Lower leg skin (tissue), 4 donors: Measurements from ENCODE around the gene THOC1. TPM values are rescaled to one million over a fixed set of nuclear protein-coding genes. Genes with fewer than 3 reads are reported as not detected.

ENCODE experiments used
- DNase-seq, 2 donors: peaks; one replicate each; pipeline ENCODE4 v3.0.0-alpha.2; 2019; ENCODE audit warnings: low spot score in 2 of 2
- H3K4me3 ChIP-seq: fragments of 200-600 bp; sonication (generic); 2 replicates; pipeline ENCODE4 v1.5.1; 2017; ENCODE audit warnings: mild to moderate bottlenecking, low read depth; ENCODE audit not compliant: poor library complexity, severe bottlenecking
- POLR2A ChIP-seq, 2 donors: fragments of 450-650 bp; IDR thresholded peaks; one replicate each; pipeline ENCODE4 v1.6.1; 2016 to 2017; ENCODE audit warnings: antibody characterized with exemption in 2 of 2, mild to moderate bottlenecking in 1 of 2, moderate library complexity in 1 of 2
- WGBS, 2 donors: methylation state at CpG; one replicate each; pipeline ENCODE4 v1.1.5; 2018; 5-methylcytosine and 5-hydroxymethylcytosine counted together
- intact Hi-C: fragments of 100-400 bp; cut with DNase I; formaldehyde crosslinking; loops from one replicate; pipeline ENCODE4 v1.15.0; 2023; ENCODE audit warnings: low total_unique reads
- total RNA-seq, 4 donors: library from RNA; depleted of rRNA; stranded (reverse); fragments of >200 nt; gene quantifications; one replicate each; pipeline ENCODE4 v1.1.0, GENCODE V29; 2016
- TF ChIP-seq, protein P1 (sequence below), 3 donors: fragments of 450-650 bp; IDR thresholded peaks; one replicate each; pipeline ENCODE4 v1.5.1; 2016; ENCODE audit warnings: antibody characterized with exemption in 3 of 3, mild to moderate bottlenecking in 3 of 3, moderate library complexity in 2 of 3

THOC1 gene
- total RNA-seq, 4 donors from 2014 or later: 28.8 to 61.6 (median 38.2) TPM

DNA sequence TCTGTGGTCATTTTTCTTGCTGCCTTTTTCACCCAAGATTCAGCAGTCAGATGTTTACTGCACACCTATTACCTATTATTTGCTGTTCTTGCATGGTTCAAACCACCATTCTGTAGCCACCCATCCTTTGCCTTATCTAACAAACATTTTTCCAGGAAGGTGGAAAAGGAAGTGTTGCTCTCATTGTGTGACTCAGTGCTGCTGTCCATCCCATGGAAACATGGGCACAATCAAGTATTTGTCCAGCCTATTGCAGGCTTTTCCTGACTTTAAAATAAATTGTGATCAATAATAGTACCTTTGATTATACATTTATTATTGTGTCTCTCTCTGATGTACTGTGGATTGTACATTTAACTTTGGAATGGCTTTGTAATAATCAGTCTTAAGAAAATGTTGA lies 56.3 kb downstream of the THOC1 start:
- intact Hi-C loops: no loop called here
- TF ChIP-seq POLR2A (IDR thresholded peaks at IDR 0.05): no peak
- TF ChIP-seq, protein P1, sequence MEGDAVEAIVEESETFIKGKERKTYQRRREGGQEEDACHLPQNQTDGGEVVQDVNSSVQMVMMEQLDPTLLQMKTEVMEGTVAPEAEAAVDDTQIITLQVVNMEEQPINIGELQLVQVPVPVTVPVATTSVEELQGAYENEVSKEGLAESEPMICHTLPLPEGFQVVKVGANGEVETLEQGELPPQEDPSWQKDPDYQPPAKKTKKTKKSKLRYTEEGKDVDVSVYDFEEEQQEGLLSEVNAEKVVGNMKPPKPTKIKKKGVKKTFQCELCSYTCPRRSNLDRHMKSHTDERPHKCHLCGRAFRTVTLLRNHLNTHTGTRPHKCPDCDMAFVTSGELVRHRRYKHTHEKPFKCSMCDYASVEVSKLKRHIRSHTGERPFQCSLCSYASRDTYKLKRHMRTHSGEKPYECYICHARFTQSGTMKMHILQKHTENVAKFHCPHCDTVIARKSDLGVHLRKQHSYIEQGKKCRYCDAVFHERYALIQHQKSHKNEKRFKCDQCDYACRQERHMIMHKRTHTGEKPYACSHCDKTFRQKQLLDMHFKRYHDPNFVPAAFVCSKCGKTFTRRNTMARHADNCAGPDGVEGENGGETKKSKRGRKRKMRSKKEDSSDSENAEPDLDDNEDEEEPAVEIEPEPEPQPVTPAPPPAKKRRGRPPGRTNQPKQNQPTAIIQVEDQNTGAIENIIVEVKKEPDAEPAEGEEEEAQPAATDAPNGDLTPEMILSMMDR (IDR thresholded peaks at IDR 0.05): no peak
- H3K4me3 ChIP-seq: no peak overlapping the region
- DNase-seq: no peak

DNA sequence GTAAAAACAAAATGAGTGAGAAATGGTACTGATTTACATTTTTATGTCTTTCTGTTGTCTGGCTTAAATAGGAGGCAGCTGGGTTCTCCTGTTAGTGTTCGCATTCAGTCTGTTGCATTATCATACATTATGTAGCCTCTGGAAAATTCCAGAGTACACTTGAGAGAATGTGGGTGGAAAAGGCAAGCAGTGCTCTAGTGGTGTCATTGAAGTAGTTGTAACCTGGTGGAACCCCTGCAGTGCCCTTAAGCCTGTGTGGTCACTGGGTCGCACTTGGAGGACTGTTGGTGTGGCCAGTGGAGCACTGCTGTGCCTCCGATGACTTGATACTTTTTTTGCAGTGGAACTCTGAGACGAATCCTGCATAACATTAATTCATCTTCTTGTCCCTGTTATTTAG lies 57.1 kb downstream of the THOC1 start:
- intact Hi-C loops: no loop called here
- DNase-seq: no peak
- no peak overlapping the region for H3K4me3 ChIP-seq
- TF ChIP-seq, protein P1 (IDR thresholded peaks at IDR 0.05): no peak
- TF ChIP-seq POLR2A (IDR thresholded peaks at IDR 0.05): no peak
- 90 to 92% methylated on average over 4 of the region's 4 CpGs for WGBS, 2 donors

DNA sequence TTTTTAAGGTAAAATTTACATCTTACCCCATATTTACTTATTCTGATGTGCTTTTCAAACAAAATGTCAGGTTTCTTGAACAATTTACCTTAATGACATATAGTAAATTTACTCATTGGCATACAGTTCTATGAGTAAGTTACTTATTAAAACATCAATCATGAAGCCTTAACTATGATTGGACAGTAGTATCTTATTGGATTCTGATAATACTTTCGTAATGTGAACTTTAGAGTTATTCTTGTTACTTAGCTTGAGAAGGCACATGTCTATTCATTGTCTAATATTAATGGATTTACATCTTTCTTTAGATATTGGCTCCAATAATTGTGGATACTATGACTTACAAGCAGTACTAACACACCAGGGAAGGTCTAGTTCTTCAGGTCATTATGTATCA lies 57.8 kb downstream of the THOC1 start:
- no peak for DNase-seq
- intact Hi-C loops: no loop called here
- WGBS, 2 donors: 100% methylated on average over 1 of the region's 1 CpG
- H3K4me3 ChIP-seq: no peak overlapping the region
- TF ChIP-seq, protein P1 (IDR thresholded peaks at IDR 0.05): no peak
- TF ChIP-seq POLR2A (IDR thresholded peaks at IDR 0.05): no peak

DNA sequence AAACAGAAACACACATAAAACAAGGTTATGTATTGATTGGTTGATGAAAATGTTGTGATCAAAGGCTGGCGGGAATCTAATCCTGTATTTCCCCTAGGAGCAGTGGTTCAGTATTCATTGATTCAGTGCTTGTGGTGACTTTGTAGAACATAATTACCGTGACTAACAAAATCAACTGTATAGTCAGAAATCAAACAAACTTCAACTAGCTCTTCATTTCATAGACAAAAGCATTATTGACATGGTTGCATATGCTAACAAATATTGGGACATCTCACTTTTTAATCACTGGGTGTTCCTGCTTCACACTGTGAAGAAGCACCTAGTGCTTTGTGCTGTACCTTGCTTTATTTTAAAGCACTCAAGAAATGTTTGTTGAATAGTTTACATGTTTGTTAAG lies 68.1 kb downstream of the THOC1 start:
- DNase-seq: no peak
- no peak overlapping the region for H3K4me3 ChIP-seq
- no peak for TF ChIP-seq POLR2A (IDR thresholded peaks at IDR 0.05)
- TF ChIP-seq, protein P1 (IDR thresholded peaks at IDR 0.05): no peak
- intact Hi-C loops: no loop called here
- 91 to 97% methylated on average over 2 of the region's 2 CpGs for WGBS, 2 donors

DNA sequence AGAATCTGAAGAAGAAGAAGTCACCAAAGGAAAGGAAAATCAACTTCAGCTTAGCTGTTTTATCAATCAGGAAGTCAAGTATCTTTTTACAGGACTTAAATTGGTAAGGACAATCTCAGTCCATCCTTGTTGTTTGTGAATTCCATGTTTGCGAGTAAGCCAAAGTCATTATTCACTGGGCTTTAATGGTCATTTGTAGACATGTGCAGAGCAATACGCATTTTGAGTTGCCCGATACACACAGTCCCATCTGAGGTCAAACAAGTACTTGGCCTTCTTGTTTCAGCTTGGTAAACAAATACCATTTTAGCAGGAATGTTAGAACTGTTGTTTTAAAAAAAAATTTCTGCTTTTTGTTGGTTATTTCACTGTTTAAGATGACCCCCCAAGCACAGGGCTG lies 68.6 kb downstream of the THOC1 start:
- no peak for DNase-seq
- intact Hi-C loops: no loop called here
- no peak for TF ChIP-seq POLR2A (IDR thresholded peaks at IDR 0.05)
- TF ChIP-seq, protein P1 (IDR thresholded peaks at IDR 0.05): no peak
- H3K4me3 ChIP-seq: no peak overlapping the region
- WGBS, 2 donors: 94 to 98% methylated on average over 3 of the region's 3 CpGs

DNA sequence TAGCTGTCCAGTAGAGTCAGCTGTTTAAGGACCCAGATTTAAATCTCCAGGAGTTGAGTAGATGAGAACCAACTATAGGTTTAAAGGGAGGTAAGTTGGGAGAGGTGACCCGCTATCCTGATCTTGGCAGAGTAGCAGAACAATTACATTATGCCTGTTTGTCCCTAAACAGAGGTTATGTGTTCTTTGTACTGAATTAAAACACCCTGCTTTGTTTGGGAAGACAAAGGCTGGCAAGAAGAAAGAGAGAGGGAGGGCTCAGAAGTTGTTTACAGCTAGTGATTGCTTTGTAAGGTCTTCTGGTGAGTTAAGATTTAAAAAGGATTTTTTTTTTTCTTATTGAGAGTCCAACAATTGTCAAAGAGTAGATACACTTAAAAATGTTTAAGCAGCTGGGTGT lies 72.2 kb downstream of the THOC1 start:
- H3K4me3 ChIP-seq: no peak overlapping the region
- intact Hi-C loops: no loop called here
- no peak for DNase-seq
- TF ChIP-seq, protein P1 (IDR thresholded peaks at IDR 0.05): no peak
- TF ChIP-seq POLR2A (IDR thresholded peaks at IDR 0.05): no peak
- WGBS, 2 donors: 93% methylated on average over 1 of the region's 1 CpG
